Effector CD4-positive, alpha-beta T cell (primary cell): Measurements from ENCODE around the gene GNB1L.
"Not testable (repeated sequence)": the region's sequence is repeated elsewhere in the genome, so short reads cannot be mapped to it uniquely, and the experiment has no call there.

Source experiments
- DNase-seq: peaks from one replicate; pipeline ENCODE4 v3.0.0-alpha.2; 2020

Gene GNB1L

DNA sequence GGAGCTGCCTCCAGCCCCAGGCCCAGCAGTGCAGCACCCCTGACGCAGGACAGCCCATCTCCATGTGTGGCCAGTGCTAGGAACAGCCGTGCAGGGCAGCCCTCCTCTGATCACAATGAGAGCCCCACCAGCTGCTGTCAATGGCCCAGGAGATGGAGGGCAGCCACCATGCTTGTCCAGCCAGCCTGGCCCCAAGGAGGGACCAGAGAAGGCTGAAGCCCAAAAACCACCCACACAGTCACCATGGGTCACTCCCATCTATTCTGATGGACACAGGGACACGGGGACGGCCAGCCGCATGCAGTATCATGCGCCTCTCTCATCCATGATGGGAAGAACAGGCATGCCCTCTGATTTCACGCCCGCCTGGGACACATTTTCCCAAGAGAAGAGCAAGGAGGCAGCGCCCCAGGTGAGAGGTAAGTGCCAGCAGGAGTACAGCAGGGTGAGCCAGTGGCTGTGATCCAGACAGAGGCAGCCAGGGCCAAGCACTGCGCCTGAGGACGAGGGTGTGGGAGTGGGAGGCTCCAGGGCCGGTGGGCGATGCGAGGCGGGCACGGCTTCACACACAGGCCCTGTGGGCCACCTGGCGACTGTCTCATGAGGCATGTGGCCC is 33.6 kb upstream of the GNB1L start:
- no peak for DNase-seq

DNA sequence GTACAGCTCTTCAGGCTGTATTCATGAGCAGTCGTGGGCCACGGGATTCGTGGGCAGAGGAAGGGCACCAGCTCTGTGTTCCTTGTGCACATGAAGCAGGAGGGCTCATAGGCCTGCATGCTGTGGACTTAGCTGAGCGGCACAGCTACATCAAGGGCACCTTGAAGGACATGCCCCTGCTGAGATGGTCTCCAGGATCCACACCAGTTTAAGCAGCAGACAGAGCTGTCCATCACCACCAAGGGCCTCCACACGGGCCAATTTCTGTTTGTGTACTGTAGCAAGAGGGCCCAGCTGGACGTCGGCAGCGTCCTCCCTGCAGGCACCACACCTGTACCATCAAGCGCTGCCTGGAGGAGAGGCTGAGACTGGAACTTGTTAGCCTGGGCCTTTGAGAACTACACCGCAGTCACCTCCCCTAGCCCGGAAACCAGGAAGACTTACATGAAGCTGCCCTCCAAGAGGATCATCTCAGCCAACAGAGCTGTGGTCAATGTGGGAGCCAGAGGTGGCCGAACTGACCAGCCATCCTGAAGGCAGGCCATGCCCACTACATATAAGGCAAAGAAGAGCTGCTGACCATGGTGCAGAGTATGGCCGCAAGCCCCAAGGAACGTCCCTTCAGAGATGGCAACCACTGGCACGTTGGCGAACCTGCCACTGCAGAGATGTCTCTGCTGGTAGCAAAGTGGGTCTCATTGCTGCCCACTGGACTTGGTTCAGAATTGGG is 32.7 kb upstream of the GNB1L start:
- DNase-seq: no peak

DNA sequence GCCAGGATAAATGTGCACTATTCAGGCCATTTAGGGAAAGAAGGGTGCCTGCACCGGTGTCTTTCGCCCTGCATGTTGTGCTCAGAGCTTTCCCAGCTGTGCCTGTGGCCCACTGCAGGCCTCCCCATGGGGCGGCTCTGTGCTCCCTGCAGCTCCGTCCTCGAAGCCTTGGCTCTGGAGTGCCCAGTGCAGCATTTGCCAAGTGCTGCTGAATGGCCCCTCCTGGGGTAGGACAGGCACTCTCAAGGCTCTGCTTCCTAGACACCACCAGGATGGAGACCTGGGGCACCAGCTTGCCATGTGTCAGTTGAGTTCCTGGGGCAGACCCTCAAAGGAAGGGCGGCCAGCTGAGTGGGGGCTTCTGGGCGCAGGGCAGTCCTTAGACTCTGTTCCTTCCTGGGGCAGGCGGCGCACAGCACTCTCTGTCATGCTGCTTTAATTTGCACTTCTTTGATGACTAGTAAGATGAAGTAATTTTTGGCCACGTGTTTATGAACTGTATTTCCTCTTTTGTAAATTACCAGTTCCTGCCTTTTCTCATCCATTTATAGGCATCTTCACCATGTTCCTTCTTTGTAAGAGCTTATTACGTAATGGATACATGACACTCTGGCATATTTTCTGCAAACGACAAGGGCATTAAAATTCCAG is 32.1 kb upstream of the GNB1L start:
- peak; percentile 41 for DNase-seq

DNA sequence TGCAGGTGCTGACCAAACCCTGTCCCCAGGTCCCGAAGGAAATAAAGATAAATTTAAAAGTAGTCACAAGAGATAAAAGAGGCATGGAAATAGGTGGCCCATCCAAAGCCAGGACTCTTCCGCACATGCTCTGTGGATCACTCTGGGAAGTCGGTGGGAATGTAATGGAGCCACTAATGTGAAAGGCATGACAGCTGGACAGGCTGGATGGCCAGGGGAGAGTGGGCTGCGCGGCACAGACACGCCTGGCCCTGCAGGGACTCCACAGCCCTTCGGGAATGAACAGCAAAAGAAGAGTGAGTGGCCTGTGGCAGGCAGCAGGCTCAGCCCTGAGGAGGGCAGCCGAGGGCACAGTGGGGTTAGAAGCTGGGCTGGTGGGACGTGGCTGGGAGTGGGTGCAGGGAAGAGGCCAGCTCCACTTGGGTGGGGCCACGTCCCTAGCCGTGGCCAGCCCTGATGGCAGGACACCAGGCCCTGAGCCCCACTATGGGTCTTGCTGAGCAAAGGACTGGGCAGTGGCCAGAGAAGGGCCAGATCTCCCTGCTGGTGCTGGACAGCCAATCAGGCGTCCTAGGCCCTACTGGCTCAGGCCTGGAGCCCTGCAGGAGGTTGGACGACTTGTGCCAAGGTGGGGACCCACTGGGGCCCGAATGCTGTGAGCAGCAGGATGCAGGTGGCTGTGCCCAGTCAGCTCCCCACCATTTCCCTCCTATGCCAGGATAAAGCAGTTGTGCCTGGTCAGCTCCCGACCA is 31.3 kb upstream of the GNB1L start:
- DNase-seq: no peak

DNA sequence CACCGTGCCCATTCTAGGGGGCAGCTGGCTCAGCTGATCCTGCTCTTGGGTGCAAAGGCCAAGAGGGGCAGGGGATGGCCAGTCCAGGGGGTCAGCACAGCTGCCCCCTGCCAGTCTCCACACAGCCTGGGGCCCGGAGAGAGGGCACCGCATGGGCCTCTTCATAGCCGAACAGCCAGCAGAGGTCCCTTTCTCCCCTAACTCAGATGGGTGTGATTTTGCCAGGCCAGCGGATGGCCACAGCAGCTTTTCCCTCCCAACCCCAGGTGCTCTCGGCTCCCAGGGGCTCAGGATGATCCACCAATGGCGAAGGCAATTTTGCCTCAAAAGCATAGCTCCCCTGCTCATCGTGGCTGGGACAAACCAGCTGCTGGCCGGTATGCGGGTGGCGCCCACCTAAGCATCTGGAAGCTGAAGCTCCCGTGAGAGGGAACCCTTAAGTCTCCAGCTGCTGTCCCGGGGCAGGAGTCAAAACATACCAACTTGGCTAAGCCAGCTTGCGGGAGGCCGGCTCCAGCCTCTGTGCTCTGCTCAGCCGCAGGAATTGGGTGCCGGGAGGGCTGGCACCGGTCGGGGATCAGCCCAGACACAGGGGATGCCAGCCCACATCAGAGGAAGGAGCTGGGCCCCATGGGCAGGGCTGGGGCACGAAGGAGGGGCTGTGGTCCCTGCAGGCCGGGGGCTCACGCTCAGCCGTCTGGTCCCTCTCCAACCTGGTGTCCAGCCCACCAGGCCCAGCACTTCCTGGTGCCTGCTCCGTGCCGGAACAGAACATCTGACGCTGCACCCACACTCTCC is 30.5 kb upstream of the GNB1L start:
- no peak for DNase-seq

DNA sequence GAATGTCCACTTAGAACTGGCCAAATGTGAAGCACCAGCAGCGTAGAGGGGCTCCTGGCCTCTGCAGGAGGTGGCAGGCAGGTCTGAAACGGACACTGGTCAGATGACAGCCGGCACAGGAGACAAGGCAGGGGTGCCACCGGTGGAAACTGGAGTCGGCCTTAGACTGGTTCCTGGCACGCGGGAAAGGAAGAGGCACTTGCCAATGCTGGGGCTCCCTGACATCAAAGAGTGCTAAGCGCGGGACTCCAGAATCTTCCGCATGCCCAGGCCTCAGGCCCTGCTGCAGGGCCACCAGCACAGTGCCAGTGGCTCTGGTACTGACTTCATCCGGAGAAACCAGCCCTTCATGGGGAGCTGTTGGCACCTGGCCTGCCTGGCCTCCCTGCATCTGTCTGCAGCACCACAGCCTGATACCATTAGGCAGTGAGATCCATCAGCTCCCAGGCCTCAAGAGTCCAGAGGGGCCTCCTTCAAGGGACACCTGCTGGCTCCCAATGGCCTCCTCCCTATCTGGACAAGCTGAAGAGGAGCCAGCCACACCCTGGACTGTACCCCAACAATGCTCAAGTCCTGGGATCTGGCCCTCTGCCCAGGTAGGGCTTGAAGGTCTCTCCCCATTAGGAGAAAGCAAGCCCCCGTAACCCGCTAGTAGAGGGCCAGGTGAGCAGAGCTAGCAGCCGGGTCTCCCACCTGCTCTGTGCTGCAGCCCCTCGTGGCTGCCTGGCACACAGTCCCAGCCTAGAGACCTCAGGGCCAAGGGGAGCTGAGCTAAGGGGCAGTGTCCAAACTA is 29.7 kb upstream of the GNB1L start:
- DNase-seq: no peak

DNA sequence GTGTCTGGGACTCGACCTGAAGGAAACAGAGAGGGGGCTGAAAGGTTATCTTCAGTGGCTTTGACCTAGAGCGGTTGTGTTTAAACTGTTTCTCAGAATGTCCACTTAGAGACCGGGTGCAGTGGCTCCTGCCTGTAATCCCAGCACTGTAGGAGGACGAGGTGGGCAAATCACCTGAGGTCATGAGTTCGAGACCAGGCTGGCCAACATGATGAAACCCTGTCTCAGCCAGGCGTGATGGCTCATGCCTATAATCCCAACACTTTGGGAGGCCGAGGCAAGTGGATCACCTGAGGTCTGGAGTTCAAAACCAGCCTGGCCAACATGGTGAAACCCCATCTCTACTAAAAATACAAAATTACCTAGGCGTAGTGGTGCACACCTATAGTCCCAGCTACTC is 28.8 kb upstream of the GNB1L start:
- not testable (repeated sequence) for DNase-seq

DNA sequence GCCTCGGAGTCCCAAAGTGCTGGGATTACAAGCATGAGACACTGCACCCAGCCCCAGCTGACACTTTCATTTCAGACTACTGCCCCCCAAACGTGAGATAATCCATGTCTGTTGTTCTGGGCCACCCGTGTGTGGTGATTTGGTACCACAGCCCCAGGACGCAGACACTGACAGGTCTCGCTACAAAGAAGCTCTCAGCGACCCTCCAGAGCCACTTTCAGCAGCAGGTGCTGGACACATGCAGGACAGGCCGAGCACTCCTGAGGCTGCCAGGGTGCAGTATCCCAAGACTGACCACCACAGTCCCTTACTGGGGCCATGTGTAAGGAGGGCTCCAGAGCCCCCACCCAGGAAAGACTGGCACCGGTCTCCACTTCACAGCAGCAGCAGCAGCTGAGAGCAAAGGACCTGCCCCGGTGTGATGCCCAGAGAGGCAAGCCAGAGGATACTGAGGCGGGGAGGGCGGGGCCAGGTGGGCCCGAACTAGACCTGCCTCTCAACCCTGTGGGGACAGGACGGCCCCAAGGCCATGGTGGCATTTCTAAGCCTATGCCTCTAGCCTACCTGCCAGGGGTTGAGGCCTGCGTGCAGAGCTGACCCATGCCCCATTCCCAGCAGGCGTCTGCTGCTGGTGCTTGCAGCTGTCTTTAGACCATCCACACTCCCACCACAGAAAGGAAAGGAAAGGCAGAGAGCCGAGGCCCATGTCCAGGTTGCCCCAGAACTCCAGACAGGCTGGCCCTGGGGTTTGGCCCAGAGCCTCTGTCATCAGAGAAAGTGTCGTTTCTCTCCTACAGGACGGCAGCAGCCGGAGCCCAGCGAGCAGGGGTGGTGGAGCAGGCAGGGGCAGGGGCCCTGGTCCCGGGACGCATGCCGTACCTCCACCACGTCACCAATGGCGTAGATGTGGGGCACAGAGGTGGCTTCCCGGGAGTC is 28.0 kb upstream of the GNB1L start:
- DNase-seq: no peak

DNA sequence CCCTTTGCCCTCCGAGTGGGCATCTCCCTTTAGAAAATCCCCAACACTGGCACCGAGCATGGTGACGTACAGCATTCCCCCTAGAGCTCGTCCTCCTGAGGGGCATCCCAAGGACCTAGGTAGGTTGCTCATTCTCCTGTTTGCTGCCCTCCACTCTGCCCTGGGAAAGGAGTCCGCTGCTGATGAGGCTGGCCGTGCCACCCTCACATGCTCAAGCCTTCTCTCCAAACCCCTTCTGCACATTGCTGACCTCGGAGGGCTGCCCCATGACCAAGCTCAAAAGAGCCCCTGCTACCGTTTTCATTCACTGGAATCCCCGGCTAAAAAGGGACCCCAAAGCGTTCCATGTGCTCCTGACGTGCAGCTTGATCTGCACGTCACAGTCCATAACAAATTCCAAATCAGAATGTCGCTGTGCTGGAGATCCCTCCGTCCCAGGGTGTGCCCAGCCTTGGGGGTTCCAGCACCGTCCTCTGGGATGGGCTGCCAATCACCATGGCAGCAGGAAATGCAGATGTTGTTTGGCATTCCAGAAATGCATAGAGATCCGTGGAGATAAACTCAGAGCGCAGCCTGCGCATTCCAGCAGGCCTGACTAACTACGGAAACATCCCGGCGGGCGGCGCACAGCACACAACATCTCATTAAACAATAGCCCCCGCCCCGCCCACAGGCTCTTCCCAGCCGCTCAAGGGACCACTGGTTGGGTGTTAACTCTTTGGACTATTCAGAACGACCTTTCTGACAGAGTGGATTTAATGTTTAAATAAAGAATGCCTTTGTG is 26.3 kb upstream of the GNB1L start:
- DNase-seq: no peak

DNA sequence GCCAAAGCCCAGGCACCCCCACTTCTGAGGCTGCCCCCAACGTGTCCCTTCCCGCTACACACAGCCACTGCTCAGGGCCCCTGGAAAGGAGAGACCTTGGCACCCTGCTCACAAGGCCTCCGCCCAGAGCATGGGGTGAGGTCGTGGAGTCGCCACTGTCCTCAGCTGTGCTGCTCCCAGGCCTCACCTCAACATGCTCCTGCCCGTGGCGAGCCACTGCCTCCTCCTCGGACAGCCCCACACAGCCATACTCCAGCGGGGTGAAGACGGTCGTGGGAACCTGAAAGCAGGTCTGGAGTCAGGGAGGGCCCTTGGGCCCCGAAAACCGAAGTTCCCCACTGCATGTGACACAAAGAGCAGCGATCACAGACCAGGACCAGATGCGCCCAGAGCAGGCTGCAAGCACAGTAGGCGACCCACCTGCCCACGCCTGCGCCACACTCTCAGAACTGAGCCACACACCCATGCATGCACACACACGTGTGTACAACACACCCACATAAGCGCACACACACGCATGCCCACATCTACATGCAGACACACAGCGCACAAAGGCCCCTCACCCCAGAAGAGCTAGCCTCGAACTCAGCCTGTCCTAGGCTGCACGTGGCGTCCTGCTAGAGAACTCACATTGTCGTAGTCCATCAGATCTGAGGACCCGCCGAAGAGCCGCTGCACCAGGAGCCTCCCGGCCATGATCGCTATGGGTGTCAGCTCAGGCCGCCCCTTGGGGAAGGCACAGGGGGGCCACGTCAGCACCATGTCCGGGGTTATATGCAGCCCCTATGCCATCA is 25.5 kb upstream of the GNB1L start:
- no peak for DNase-seq

DNA sequence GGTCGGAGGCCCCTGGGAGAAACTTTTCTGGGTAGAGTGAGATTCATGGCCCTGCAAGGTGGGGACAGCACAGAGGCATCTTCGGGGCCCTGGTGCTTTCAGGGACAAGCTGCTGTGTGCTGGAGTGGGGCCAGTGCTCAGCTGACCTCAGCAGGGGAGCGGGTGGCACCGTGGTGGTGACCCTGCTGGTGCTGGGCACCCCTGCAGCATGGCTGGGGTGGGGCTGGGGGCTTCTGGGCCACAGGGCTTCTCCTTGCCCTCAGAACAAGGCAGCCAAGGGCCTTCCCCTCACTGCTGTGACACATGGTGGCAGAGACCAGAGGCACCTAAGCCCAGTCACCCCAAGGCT is 24.9 kb upstream of the GNB1L start:
- no peak for DNase-seq

DNA sequence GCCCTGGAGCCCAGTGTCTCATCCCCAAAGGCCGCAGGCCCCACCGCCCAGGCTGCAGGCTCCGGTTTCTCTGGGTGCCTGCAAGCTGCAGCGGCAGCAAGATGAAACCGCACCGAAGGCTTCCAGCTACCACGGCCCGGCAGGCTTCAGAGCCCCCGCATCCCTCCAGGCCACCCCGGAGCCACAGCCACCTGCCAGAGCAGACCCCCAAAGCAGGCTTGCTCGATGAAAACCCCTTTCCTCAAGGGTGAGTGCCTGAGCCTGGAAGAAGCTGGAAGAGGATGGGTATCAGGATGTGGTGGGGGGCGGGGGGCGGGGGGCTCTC is 24.5 kb upstream of the GNB1L start:
- DNase-seq: no peak

DNA sequence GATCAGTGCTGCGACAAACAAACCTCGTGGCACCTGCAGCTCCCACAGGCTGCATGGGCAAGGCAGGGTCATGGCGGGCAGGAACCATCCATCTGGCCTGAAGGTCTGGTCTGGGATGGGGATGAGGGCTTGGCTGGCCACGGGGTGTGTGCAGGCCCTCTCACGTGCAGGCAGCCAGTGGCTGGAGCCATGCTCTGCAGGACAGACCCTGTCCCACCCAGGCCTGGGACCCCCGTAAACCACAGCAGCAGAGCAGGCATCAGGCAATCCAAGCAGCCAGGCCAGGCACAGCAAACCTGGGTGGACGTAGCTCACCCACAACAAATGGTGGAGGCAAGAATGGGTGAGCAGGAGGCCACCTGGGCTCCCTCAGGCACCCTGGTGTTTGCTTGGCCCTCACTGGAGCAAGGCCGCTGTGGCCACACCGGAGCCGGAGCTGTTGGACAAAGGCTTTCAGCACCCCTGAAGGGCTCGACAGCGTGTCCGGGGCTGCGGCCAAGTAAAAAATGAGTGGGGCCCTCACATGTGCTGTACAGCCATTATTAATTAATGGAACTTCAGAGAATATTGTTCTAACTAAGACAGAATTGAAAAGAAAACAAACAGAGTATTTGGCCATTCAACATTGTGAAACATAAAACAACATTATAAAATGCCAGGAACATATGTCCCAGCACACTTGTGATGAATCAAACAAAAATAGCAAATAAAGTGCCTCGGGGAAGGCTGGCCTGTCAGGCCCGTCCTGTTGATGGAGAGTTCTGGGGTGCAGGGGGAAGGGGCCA is 24.0 kb upstream of the GNB1L start:
- no peak for DNase-seq

DNA sequence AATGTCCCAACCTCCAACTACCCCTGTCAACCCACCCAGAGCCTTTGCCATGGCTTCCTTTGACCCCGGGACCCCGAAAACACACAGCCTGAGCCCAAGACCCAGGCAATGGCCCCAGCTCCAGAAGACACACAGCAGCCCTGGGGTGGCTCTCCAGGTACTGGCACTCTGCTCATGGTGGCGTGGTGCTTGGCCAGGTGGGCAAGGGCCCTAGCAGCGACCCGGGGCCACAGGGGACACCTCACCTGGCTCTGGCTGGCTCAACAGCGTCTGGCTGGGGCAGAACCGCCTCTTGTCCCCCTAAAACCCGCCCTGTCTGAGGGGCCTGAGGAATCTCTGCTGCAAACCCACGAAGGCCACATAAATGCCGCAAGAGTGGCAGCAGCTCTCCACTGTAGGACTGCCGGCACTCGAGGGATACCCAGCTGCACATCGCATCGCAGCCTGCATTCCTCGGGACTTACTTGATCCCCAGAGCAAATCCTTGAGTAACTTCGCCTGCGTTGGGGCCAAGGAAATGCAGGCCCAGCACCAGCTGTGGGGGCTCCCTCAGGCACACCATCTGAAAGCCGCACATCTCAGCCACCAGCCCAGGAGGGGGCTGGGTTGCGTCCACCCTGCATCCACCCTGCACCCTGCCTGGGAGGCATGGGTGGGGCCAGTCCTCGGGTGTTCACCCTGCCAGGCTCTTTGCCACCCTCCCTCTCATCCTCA is 23.1 kb upstream of the GNB1L start:
- no peak for DNase-seq

DNA sequence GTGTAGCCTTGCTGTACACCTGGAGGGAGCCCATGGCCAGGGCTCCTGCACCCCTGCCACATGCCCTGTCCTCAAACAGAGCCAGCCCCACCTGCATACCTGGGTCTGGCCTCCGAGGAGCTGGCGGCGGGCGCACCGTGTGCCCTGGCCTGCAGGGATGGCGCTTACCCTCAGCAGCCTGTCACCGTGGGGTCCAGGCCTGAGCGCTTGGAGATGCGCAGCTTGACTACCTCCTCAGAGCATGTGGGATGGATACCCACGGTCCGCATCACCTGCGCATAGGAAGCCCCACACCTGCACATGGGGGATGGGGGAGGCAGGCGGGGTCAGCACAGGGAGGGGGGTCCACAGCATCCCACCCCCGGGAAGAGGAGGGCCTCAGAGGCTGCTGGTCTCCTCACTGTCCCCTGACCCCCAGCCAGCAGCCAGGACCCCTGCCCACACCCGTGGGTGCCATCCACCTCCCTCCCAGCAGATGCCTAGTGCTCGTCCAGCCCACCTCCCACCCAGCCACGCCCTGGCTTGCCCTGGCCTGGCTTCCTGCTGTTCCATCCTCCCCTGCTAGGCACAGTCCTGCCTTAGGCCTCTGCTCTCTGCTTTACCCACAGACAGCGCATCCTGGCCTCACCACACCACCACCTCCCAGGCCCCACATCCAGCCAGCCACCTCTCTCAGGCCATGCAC is 22.4 kb upstream of the GNB1L start:
- DNase-seq: no peak

DNA sequence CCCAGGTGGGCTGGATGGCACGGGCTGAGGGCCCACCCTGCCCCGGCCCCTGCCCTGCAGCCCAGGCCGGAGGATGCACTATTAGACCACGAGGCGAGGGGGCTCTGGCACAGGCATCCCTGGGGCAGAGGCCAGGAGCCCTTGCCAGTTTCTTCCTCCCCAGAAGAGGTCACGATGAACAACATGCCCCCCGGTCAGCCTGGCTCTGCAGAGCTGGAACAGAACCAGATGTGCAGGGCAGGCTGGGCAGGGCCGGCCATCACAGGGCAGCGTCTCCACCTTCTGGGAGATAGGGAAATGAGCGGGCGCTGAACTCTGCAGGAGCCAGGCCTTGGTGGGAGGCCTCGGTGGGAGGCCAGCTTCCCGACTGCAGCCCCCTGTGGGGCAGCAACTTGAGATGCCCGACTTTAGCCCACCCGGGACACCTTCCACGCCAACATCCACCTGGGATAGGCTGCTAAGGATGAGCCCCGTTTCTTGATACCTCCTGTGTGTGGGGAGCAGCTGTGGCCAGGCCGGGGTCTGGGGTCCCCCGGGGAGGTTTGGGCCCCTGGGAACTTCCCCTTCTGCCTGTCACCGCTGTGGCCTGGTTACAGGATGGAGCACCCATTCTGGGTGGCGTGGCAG is 21.8 kb upstream of the GNB1L start:
- DNase-seq: no peak
